HG03439 (cell line): ENCODE measurements around the gene ASAH2B.

Experiments used
- ATAC-seq: cut with Tn5 transposase; IDR thresholded peaks from one replicate; pipeline ENCODE4 v1.9.1; 2021; ENCODE audit warnings: mild to moderate bottlenecking, moderate library complexity; ENCODE audit not compliant: unreplicated experiment

The ASAH2B gene

GRCh38 chr10:50796693-50797092, 57.0 kb downstream of the ASAH2B start:
- ATAC-seq, result no peak

- ATAC-seq, result no peak
Observed at GRCh38 chr10:50798297-50798696, 58.6 kb downstream of the ASAH2B start.

GRCh38 chr10:50799595-50799994, 59.9 kb downstream of the ASAH2B start:
- no peak for ATAC-seq

GRCh38 chr10:50805981-50806622, 66.4 kb downstream of the ASAH2B start:
- ATAC-seq, result no peak

GRCh38 chr10:50807851-50808776, 68.4 kb downstream of the ASAH2B start:
- ATAC-seq, result no peak
